GM18870 (cell line): ENCODE data around the gene VCPKMT.
A peak's percentile ranks its signal among the peaks of the same experiment; 100 is the strongest.
"Not testable (repeated sequence)": the region's sequence is repeated elsewhere in the genome, so short reads cannot be mapped to it uniquely, and the experiment has no call there.

Experiments
- ATAC-seq: cut with Tn5 transposase; IDR thresholded peaks from one replicate; pipeline ENCODE4 v1.9.1; 2021; ENCODE audit warnings: moderate library complexity; ENCODE audit not compliant: unreplicated experiment

VCPKMT gene

GRCh38 chr14:50093496-50093895 is 22.9 kb downstream of the VCPKMT start:
- no peak for ATAC-seq

GRCh38 chr14:50092006-50092555 is 24.3 kb downstream of the VCPKMT start:
- ATAC-seq = no peak

GRCh38 chr14:50091240-50091913 is 25.0 kb downstream of the VCPKMT start:
- no peak for ATAC-seq

GRCh38 chr14:50089208-50089607 is 27.2 kb downstream of the VCPKMT start:
- ATAC-seq = no peak

GRCh38 chr14:50088731-50089130 is 27.6 kb downstream of the VCPKMT start:
- no peak for ATAC-seq

GRCh38 chr14:50088117-50088515 is 28.3 kb downstream of the VCPKMT start:
- no peak for ATAC-seq

- ATAC-seq = no peak
Measured at GRCh38 chr14:50087341-50088116, 28.8 kb downstream of the VCPKMT start.

- ATAC-seq = no peak
Measured at GRCh38 chr14:50086321-50086711, 30.1 kb downstream of the VCPKMT start.

GRCh38 chr14:50085570-50086320 is 30.6 kb downstream of the VCPKMT start:
- ATAC-seq = peak; percentile 41

GRCh38 chr14:50084666-50085065 is 31.7 kb downstream of the VCPKMT start:
- ATAC-seq = no peak

GRCh38 chr14:50083467-50084337 is 32.7 kb downstream of the VCPKMT start:
- peak; percentile 38 for ATAC-seq

- ATAC-seq = peak; percentile 76
Measured at GRCh38 chr14:50082784-50083466, 33.4 kb downstream of the VCPKMT start.

GRCh38 chr14:50082308-50082742 is 34.0 kb downstream of the VCPKMT start:
- no peak for ATAC-seq

GRCh38 chr14:50079103-50079502 is 37.3 kb downstream of the VCPKMT start:
- not testable (repeated sequence) for ATAC-seq

- not testable (repeated sequence) for ATAC-seq
Measured at GRCh38 chr14:50073663-50074062, 42.7 kb downstream of the VCPKMT start.

- no peak for ATAC-seq
Measured at GRCh38 chr14:50072395-50072794, 44.0 kb downstream of the VCPKMT start.

- ATAC-seq = no peak
Measured at GRCh38 chr14:50070840-50071548, 45.4 kb downstream of the VCPKMT start.

GRCh38 chr14:50070230-50070629 is 46.1 kb downstream of the VCPKMT start:
- ATAC-seq = no peak

- no peak for ATAC-seq
Measured at GRCh38 chr14:50069325-50069724, 47.0 kb downstream of the VCPKMT start.
